GM23338 (cell line): Measurements from ENCODE around the gene PPP1R36.

ENCODE experiments used
- CREB1 ChIP-seq: fragments of 250-450 bp; sonication (Bioruptor Pico); IDR thresholded peaks from 2 replicates; pipeline ENCODE4 v1.5.0; 2020; ENCODE audit warnings: low read depth, mild to moderate bottlenecking, moderate library complexity
- CTCF ChIP-seq, 2 experiments: fragments of 200-600 bp in 1 of 2; sonication (generic) in 1 of 2; conservative IDR thresholded peaks; 2 replicates each; pipeline versions ENCODE4 v1.5.1 to v1.6.1; 2016 to 2017; ENCODE audit warnings: antibody characterized with exemption in 2 of 2, low read depth in 2 of 2, mild to moderate bottlenecking in 2 of 2, moderate library complexity in 1 of 2
- ETS1 ChIP-seq: IDR thresholded peaks from 2 replicates; pipeline ENCODE4 v1.6.1; 2016; ENCODE audit warnings: antibody characterized with exemption
- EZH2 ChIP-seq: fragments of 200-600 bp; sonication (generic); IDR thresholded peaks from one replicate; pipeline ENCODE4 v1.8.0; 2017; ENCODE audit warnings: antibody characterized with exemption, mild to moderate bottlenecking, low read depth; ENCODE audit not compliant: unreplicated experiment
- EZH2phosphoT487 ChIP-seq: fragments of 200-600 bp; sonication (generic); IDR thresholded peaks from one replicate; pipeline ENCODE4 v1.8.1; 2018; ENCODE audit warnings: antibody characterized with exemption; ENCODE audit not compliant: unreplicated experiment
- JUNB ChIP-seq: IDR thresholded peaks from one replicate; pipeline ENCODE4 v1.6.1; 2016; ENCODE audit warnings: antibody characterized with exemption; ENCODE audit not compliant: unreplicated experiment
- POLR2AphosphoS5 ChIP-seq: IDR thresholded peaks from 2 replicates; pipeline ENCODE4 v1.6.1; 2016; ENCODE audit warnings: antibody characterized with exemption, low read depth
- REST ChIP-seq: IDR thresholded peaks from one replicate; pipeline ENCODE4 v1.6.1; 2018; ENCODE audit warnings: antibody characterized with exemption; ENCODE audit not compliant: unreplicated experiment
- STAT1 ChIP-seq: IDR thresholded peaks from one replicate; pipeline ENCODE4 v1.6.1; 2016; ENCODE audit warnings: antibody characterized with exemption; ENCODE audit not compliant: unreplicated experiment
- ZNF331 ChIP-seq: fragments of 250-450 bp; sonication (Bioruptor Pico); IDR thresholded peaks from 2 replicates; pipeline ENCODE4 v1.5.0; 2020; ENCODE audit warnings: low read depth, mild to moderate bottlenecking, moderate library complexity

- TF ChIP-seq CTCF (conservative IDR thresholded peaks at IDR 0.05; ENCODE audit: low read depth in 2 of 2) (no peak), EZH2phosphoT487 (no peak), EZH2 (no peak), POLR2AphosphoS5 (no peak), ETS1 (no peak), CREB1 (CRISPR knock-in tag) (no peak), REST (no peak), STAT1 (no peak), JUNB (no peak), ZNF331 (CRISPR knock-in tag) (no peak)
Observed at GRCh38 chr14:64550621-64551333, 1.0 kb downstream of the PPP1R36 start.
